Gastrocnemius medialis (tissue), 4 donors: Measurements from ENCODE around the gene CYP39A1.

Experiments
- CTCF ChIP-seq, 5 experiments: fragments of 450-650 bp in 3 of 5; fragments of 200-600 bp in 2 of 5; sonication (generic) in 2 of 5; IDR thresholded peaks in 4 of 5; conservative IDR thresholded peaks in 1 of 5; 1 replicate in 4 of 5; 2 replicates in 1 of 5; pipeline ENCODE4 v1.5.1; 2016 to 2019; ENCODE audit warnings: antibody characterized with exemption in 5 of 5, mild to moderate bottlenecking in 3 of 5, moderate library complexity in 3 of 5
- POLR2A ChIP-seq, 2 donors: fragments of 450-650 bp; IDR thresholded peaks; one replicate each; pipeline ENCODE4 v1.6.1; 2017; ENCODE audit warnings: antibody characterized with exemption in 2 of 2, mild to moderate bottlenecking in 2 of 2, moderate library complexity in 2 of 2

- TF ChIP-seq CTCF (IDR thresholded peaks at IDR 0.05 in 4 of 5, conservative IDR thresholded peaks at IDR 0.05 in 1 of 5) (no peak), POLR2A (IDR thresholded peaks at IDR 0.05) (no peak)
Measured at GRCh38 chr6:46509981-46510510, 142.6 kb downstream of the CYP39A1 start.
